GM23338 (cell line): ENCODE results near the gene UBASH3B. TPM values are rescaled to one million over a fixed set of nuclear protein-coding genes. Genes with fewer than 3 reads are reported as not detected.

Experiments
- ATAC-seq: fragments of 200-7000 bp; cut with Tn5 transposase; 3 replicates; pipeline ENCODE4 v1.9.1; 2020
- DNase-seq: peaks from one replicate; pipeline ENCODE4 v3.0.0-alpha.2; 2015; ENCODE audit warnings: low spot score
- H2AFZ ChIP-seq: fragments of 200-600 bp; sonication (generic); 2 replicates; pipeline ENCODE4 v1.8.0; 2016; ENCODE audit warnings: antibody characterized with exemption, mild to moderate bottlenecking, moderate library complexity
- H3F3A ChIP-seq: fragments of 200-600 bp; sonication (generic); replicated peaks from 2 replicates; pipeline ENCODE4 v1.8.0; 2017; ENCODE audit warnings: antibody characterized with exemption, mixed run types, low read depth
- H3K27ac ChIP-seq: fragments of 200-600 bp; sonication (generic); 2 replicates; pipeline ENCODE4 v1.6.1; 2016; ENCODE audit warnings: low read depth
- H3K27me3 ChIP-seq: fragments of 200-600 bp; sonication (generic); 2 replicates; pipeline ENCODE4 v1.8.0; 2016; ENCODE audit warnings: mild to moderate bottlenecking, mixed run types, moderate library complexity; ENCODE audit not compliant: insufficient read depth
- H3K36me3 ChIP-seq: fragments of 200-600 bp; sonication (generic); 2 replicates; pipeline ENCODE4 v1.8.0; 2016; ENCODE audit warnings: mild to moderate bottlenecking; ENCODE audit not compliant: insufficient read depth
- H3K4me1 ChIP-seq: fragments of 200-600 bp; sonication (generic); 2 replicates; pipeline ENCODE4 v1.8.0; 2016; ENCODE audit warnings: mild to moderate bottlenecking, moderate library complexity; ENCODE audit not compliant: insufficient read depth
- H3K4me2 ChIP-seq: fragments of 200-600 bp; sonication (generic); 2 replicates; pipeline ENCODE4 v1.7.1; 2017; ENCODE audit warnings: mixed run types
- H3K4me3 ChIP-seq: fragments of 200-600 bp; sonication (generic); 2 replicates; pipeline ENCODE4 v1.6.1; 2016; ENCODE audit warnings: mixed run types
- H3K79me2 ChIP-seq: fragments of 200-600 bp; sonication (generic); replicated peaks from 2 replicates; pipeline ENCODE4 v1.8.0; 2017; ENCODE audit warnings: mild to moderate bottlenecking; ENCODE audit not compliant: insufficient read depth
- H3K9me2 ChIP-seq: fragments of 200-600 bp; sonication (generic); 2 replicates; pipeline ENCODE4 v1.8.0; 2017; ENCODE audit not compliant: insufficient read depth
- H4K20me1 ChIP-seq: fragments of 200-600 bp; sonication (generic); replicated peaks from 2 replicates; pipeline ENCODE4 v1.8.0; 2017; ENCODE audit warnings: mild to moderate bottlenecking; ENCODE audit not compliant: insufficient read depth
- H3K27ac Mint-ChIP-seq: 2 replicates; pipeline ENCODE4 v1.8.0; 2020; ENCODE audit warnings: inconsistent platforms, mild to moderate bottlenecking, moderate library complexity, mixed read lengths
- H3K27me3 Mint-ChIP-seq: 3 replicates; pipeline ENCODE4 v1.8.0; 2022; ENCODE audit warnings: low read depth, mild to moderate bottlenecking, moderate library complexity, mixed read lengths, inconsistent platforms; ENCODE audit not compliant: insufficient read depth, poor library complexity
- H3K36me3 Mint-ChIP-seq: 3 replicates; pipeline ENCODE4 v1.8.0; 2021; ENCODE audit warnings: low read depth, mild to moderate bottlenecking, inconsistent platforms, moderate library complexity, mixed read lengths
- H3K4me1 Mint-ChIP-seq: 3 replicates; pipeline ENCODE4 v1.8.0; 2020; ENCODE audit warnings: mild to moderate bottlenecking, inconsistent platforms, mixed read lengths
- H3K4me3 Mint-ChIP-seq: 3 replicates; pipeline ENCODE4 v1.8.0; 2021; ENCODE audit warnings: moderate library complexity, mild to moderate bottlenecking, inconsistent platforms, mixed read lengths
- H3K9me3 Mint-ChIP-seq: 3 replicates; pipeline ENCODE4 v1.8.0; 2020; ENCODE audit warnings: moderate library complexity, mild to moderate bottlenecking, inconsistent platforms, mixed read lengths
- CTCF ChIP-seq, 2 experiments: fragments of 200-600 bp in 1 of 2; sonication (generic) in 1 of 2; conservative IDR thresholded peaks; 2 replicates each; pipeline versions ENCODE4 v1.5.1 to v1.6.1; 2016 to 2017; ENCODE audit warnings: antibody characterized with exemption in 2 of 2, low read depth in 2 of 2, mild to moderate bottlenecking in 2 of 2, moderate library complexity in 1 of 2
- ETS1 ChIP-seq: IDR thresholded peaks from 2 replicates; pipeline ENCODE4 v1.6.1; 2016; ENCODE audit warnings: antibody characterized with exemption
- EZH2 ChIP-seq: fragments of 200-600 bp; sonication (generic); IDR thresholded peaks from one replicate; pipeline ENCODE4 v1.8.0; 2017; ENCODE audit warnings: antibody characterized with exemption, mild to moderate bottlenecking, low read depth; ENCODE audit not compliant: unreplicated experiment
- JUNB ChIP-seq: IDR thresholded peaks from one replicate; pipeline ENCODE4 v1.6.1; 2016; ENCODE audit warnings: antibody characterized with exemption; ENCODE audit not compliant: unreplicated experiment
- NANOG ChIP-seq: IDR thresholded peaks from 2 replicates; pipeline ENCODE4 v1.6.1; 2016; ENCODE audit warnings: antibody characterized with exemption, borderline replicate concordance
- POLR2AphosphoS5 ChIP-seq: IDR thresholded peaks from 2 replicates; pipeline ENCODE4 v1.6.1; 2016; ENCODE audit warnings: antibody characterized with exemption, low read depth
- REST ChIP-seq: IDR thresholded peaks from one replicate; pipeline ENCODE4 v1.6.1; 2018; ENCODE audit warnings: antibody characterized with exemption; ENCODE audit not compliant: unreplicated experiment
- ZNF114 ChIP-seq: fragments of 250-450 bp; sonication (Bioruptor Pico); IDR thresholded peaks from 2 replicates; pipeline ENCODE4 v1.5.0; 2020; ENCODE audit warnings: mild to moderate bottlenecking, moderate library complexity
- polyA plus RNA-seq: library from polyadenylated mRNA; unstranded; fragments of >200 nt; fragmentation: Nextera tagmentation; extraction: Ambion mirVana; gene quantifications from 2 replicates; pipeline ENCODE4 v1.2.1, GENCODE V29; 2016
- total RNA-seq: library from RNA; depleted of rRNA; stranded (reverse); fragments of >200 nt; shearing (Covaris generic); gene quantifications from 2 replicates; pipeline ENCODE4 v1.2.3, GENCODE V29; 2014

Gene UBASH3B
- total and polyA plus RNA-seq, 2 experiments from 2014 or later, result 2.1 to 12.0 TPM

GRCh38 chr11:122744357-122744756, 88.8 kb downstream of the UBASH3B start:
- H3K79me2 ChIP-seq, result no peaks in the 10 kb centered on the region; the same call in 1 of the 2 replicates
- H4K20me1 ChIP-seq, result no peaks in the 10 kb centered on the region
- H3K4me1 Mint-ChIP-seq, result peaks cover 12% of the 10 kb centered on the region

More at GRCh38 chr11:122744357-122744756, 88.8 kb downstream of the UBASH3B start:
- Histone ChIP-seq H3K27me3 (no peaks in the 10 kb centered on the region), H3F3A (no peaks in the 10 kb centered on the region), H3K36me3 (no peaks in the 10 kb centered on the region), H2AFZ (no peak overlapping the region), H3K4me2 (no peak overlapping the region), H3K27ac (no peak overlapping the region), H3K4me3 (no peak overlapping the region), H3K4me1 (no peaks in the 10 kb centered on the region), H3K9me2 (no peaks in the 10 kb centered on the region)
- no peak for TF ChIP-seq CTCF (conservative IDR thresholded peaks at IDR 0.05; ENCODE audit: low read depth in 2 of 2)
- no peak for TF ChIP-seq EZH2
- TF ChIP-seq REST, result no peak
- TF ChIP-seq NANOG, result no peak
- TF ChIP-seq POLR2AphosphoS5, result no peak
- TF ChIP-seq ZNF114 (CRISPR knock-in tag), result no peak
- TF ChIP-seq JUNB, result no peak
- TF ChIP-seq ETS1, result no peak
- no peaks in the 10 kb centered on the region for H3K27me3 Mint-ChIP-seq
- H3K36me3 Mint-ChIP-seq, result no peaks in the 10 kb centered on the region
- H3K27ac Mint-ChIP-seq, result no peak overlapping the region
- no peak overlapping the region for H3K4me3 Mint-ChIP-seq
- DNase-seq (no peak), ATAC-seq (no peak)
- no peaks in the 10 kb centered on the region for H3K9me3 Mint-ChIP-seq
